Mesenchymal stem cell (in vitro differentiated cells and primary cell): ENCODE results near the gene MAP3K20.
A peak's percentile ranks its signal among the peaks of the same experiment; 100 is the strongest.
"Not testable (repeated sequence)": the region's sequence is repeated elsewhere in the genome, so short reads cannot be mapped to it uniquely, and the experiment has no call there.

Experiments
- DNase-seq: peaks from one replicate; pipeline ENCODE4 v3.0.0-alpha.2; 2013
- H2AFZ ChIP-seq: one replicate; pipeline ENCODE4 v1.6.1; 2013; ENCODE audit warnings: low read depth, mild to moderate bottlenecking, control low read depth, inconsistent platforms, low read length, moderate library complexity
- H2AK5ac ChIP-seq: 2 replicates; pipeline ENCODE4 v1.6.1; 2013; ENCODE audit warnings: low read length, moderate library complexity, mild to moderate bottlenecking, inconsistent platforms; ENCODE audit not compliant: severe bottlenecking
- H2BK120ac ChIP-seq: one replicate; pipeline ENCODE4 v1.6.1; 2013; ENCODE audit warnings: low read depth, mild to moderate bottlenecking, inconsistent platforms, low read length, moderate library complexity
- H2BK12ac ChIP-seq, 2 experiments: one replicate each; pipeline ENCODE4 v1.6.1; 2013; ENCODE audit warnings: inconsistent platforms in 2 of 2, low read length in 2 of 2, mild to moderate bottlenecking in 2 of 2, moderate library complexity in 2 of 2, control low read depth in 1 of 2
- H2BK15ac ChIP-seq: one replicate; pipeline ENCODE4 v1.6.1; 2013; ENCODE audit warnings: mild to moderate bottlenecking, low read depth, inconsistent platforms; ENCODE audit not compliant: poor library complexity, severe bottlenecking
- H2BK5ac ChIP-seq: 2 replicates; pipeline ENCODE4 v1.6.1; 2013; ENCODE audit warnings: low read depth, mild to moderate bottlenecking, low read length, control low read depth, inconsistent platforms; ENCODE audit not compliant: poor library complexity, severe bottlenecking
- H3K14ac ChIP-seq, 2 experiments: one replicate each; pipeline ENCODE4 v1.6.1; 2013; ENCODE audit warnings: inconsistent platforms in 2 of 2, low read length in 2 of 2, control low read depth in 1 of 2, mild to moderate bottlenecking in 1 of 2, moderate library complexity in 1 of 2
- H3K18ac ChIP-seq, 2 experiments: one replicate each; pipeline ENCODE4 v1.6.1; 2013; ENCODE audit warnings: inconsistent platforms in 2 of 2, low read length in 2 of 2, control low read depth in 1 of 2, low read depth in 1 of 2, mild to moderate bottlenecking in 1 of 2
- H3K23ac ChIP-seq, 2 experiments: one replicate each; pipeline ENCODE4 v1.6.1; 2013; ENCODE audit warnings: inconsistent platforms in 2 of 2, low read length in 2 of 2, mild to moderate bottlenecking in 2 of 2, moderate library complexity in 2 of 2, control low read depth in 1 of 2
- H3K27ac ChIP-seq: 2 replicates; pipeline ENCODE4 v1.5.1; 2013; ENCODE audit warnings: mild to moderate bottlenecking, moderate library complexity, low read length, control low read depth, inconsistent platforms; ENCODE audit not compliant: poor library complexity, severe bottlenecking
- H3K27me3 ChIP-seq, 2 experiments: 2 replicates each; pipeline versions ENCODE4 v1.6.1 to v1.7.0; 2013; ENCODE audit warnings: low read length in 2 of 2, mild to moderate bottlenecking in 2 of 2, moderate library complexity in 2 of 2, control low read depth in 1 of 2, inconsistent platforms in 1 of 2; ENCODE audit not compliant: control insufficient read depth in 1 of 2, insufficient read depth in 1 of 2
- H3K36me3 ChIP-seq, 2 experiments: 2 replicates each; pipeline versions ENCODE4 v1.6.1 to v1.7.0; 2013; ENCODE audit warnings: low read length in 2 of 2, control low read depth in 1 of 2, inconsistent platforms in 1 of 2, low read depth in 1 of 2, mild to moderate bottlenecking in 1 of 2; ENCODE audit not compliant: insufficient read depth in 2 of 2, control insufficient read depth in 1 of 2
- H3K4ac ChIP-seq, 2 experiments: one replicate each; pipeline ENCODE4 v1.6.1; 2013; ENCODE audit warnings: inconsistent platforms in 2 of 2, low read length in 2 of 2, mild to moderate bottlenecking in 2 of 2, moderate library complexity in 2 of 2, control low read depth in 1 of 2, low read depth in 1 of 2
- H3K4me1 ChIP-seq: 2 replicates; pipeline ENCODE4 v1.6.1; 2013; ENCODE audit warnings: low read depth, low read length, control low read depth; ENCODE audit not compliant: control insufficient read depth, insufficient read depth
- H3K4me2 ChIP-seq: 2 replicates; pipeline ENCODE4 v1.6.1; 2013; ENCODE audit warnings: low read length, mild to moderate bottlenecking, inconsistent platforms; ENCODE audit not compliant: poor library complexity, severe bottlenecking
- H3K4me3 ChIP-seq, 2 experiments: 2 replicates each; pipeline versions ENCODE4 v1.5.1 to v1.7.0; 2013; ENCODE audit warnings: low read length in 2 of 2, mild to moderate bottlenecking in 2 of 2, control low read depth in 1 of 2, low read depth in 1 of 2; ENCODE audit not compliant: insufficient read depth in 1 of 2
- H3K79me1 ChIP-seq: replicated peaks from 2 replicates; pipeline ENCODE4 v1.6.1; 2013; ENCODE audit warnings: mild to moderate bottlenecking, control low read depth, low read length, inconsistent platforms; ENCODE audit not compliant: poor library complexity, severe bottlenecking
- H3K9ac ChIP-seq: 2 replicates; pipeline ENCODE4 v1.7.0; 2013; ENCODE audit warnings: mild to moderate bottlenecking, low read length, moderate library complexity
- H3K9me3 ChIP-seq: 2 replicates; pipeline ENCODE4 v1.7.0; 2013; ENCODE audit warnings: mild to moderate bottlenecking, low read length; ENCODE audit not compliant: control insufficient read depth
- H4K8ac ChIP-seq: one replicate; pipeline ENCODE4 v1.6.1; 2013; ENCODE audit warnings: inconsistent platforms, mild to moderate bottlenecking, low read length, moderate library complexity
- H4K91ac ChIP-seq: one replicate; pipeline ENCODE4 v1.6.1; 2013; ENCODE audit warnings: mild to moderate bottlenecking, low read length, inconsistent platforms
- WGBS: methylation state at CpG from one replicate; pipeline ENCODE4 v1.1.7; 2013; ENCODE audit warnings: mixed read lengths; 5-methylcytosine and 5-hydroxymethylcytosine counted together

Gene MAP3K20

DNA sequence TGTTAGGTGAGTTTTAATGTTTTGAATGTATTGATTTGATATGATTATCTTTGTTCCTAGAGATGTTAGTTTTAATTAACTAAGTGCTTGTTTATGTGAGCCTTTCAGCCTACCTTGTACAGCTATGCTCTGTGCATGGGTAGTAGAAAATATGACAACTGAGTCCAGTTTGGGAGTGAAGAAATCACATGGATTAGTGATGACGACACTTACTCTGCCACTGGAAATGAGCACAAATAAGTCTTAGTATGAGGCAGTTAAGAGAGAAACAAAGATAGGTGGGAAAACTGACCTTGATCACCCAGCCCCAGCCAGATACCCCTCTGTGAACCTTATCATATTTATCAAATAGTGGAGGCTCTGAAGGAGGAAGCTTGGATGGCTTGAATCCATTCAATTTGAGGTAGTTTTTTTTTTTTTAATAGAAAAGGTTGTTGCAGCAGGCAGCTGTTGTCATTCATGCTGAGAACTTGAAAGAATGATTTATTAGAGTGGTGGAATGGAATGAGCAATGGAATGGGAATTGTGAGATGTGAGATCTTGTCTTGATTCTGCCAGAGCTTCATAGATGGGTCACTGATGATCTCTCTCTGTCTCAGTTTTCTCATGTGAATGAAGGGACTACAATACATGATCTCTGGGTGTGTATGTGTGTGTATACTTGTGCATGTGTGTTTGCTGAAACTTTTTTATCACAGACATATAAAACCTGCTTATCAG lies 96.4 kb downstream of the MAP3K20 start:
- no peak overlapping the region for H2BK12ac ChIP-seq
- WGBS = 100% methylated on average over 1 of the region's 1 CpG
- no peak overlapping the region for H4K91ac ChIP-seq

DNA sequence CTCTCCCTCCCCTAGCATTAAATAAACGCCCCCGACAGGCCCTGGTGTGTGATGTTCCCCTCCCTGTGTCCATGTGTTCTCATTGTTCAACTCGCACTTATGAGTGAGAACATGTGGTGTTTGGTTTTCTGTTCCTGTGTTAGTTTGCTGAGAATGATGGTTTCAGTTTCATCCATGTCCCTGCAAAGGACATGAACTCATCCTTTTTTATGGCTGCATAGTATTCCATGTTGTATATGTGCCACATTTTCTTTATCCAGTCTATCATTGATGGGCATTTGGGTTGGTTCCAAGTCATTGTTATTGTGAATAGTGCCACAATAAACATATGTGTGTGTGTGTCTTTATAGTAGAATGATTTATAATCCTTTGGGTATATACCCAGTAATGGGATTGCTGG lies 98.7 kb downstream of the MAP3K20 start:
- not testable (repeated sequence) for H3K18ac ChIP-seq, H3K4ac ChIP-seq, H4K8ac ChIP-seq, H3K36me3 ChIP-seq, H2AK5ac ChIP-seq, H2BK120ac ChIP-seq, H2BK12ac ChIP-seq, H2BK15ac ChIP-seq, H2AFZ ChIP-seq, H3K9ac ChIP-seq, H3K23ac ChIP-seq, H3K14ac ChIP-seq, H2BK5ac ChIP-seq, H3K27me3 ChIP-seq, H4K91ac ChIP-seq, H3K79me1 ChIP-seq, H3K4me3 ChIP-seq, H3K4me2 ChIP-seq, H3K4me1 ChIP-seq, DNase-seq, H3K9me3 ChIP-seq, H3K27ac ChIP-seq
- WGBS = 100% methylated on average over 3 of the region's 3 CpGs

More for the DNA sequence above, 96.4 kb downstream of the MAP3K20 start:
- no peaks in the 10 kb centered on the region for H3K27me3 ChIP-seq
- peak overlapping the region; percentile 44 for H3K27ac ChIP-seq
- H3K79me1 ChIP-seq = peaks cover 10% of the 10 kb centered on the region
- no peak overlapping the region for H2BK5ac ChIP-seq
- no peak overlapping the region for H2AK5ac ChIP-seq
- H3K23ac ChIP-seq = no peak overlapping the region
- H3K14ac ChIP-seq = no peak overlapping the region
- H3K4me1 ChIP-seq = peaks cover 1% of the 10 kb centered on the region
- H3K18ac ChIP-seq = no peak overlapping the region
- H2BK15ac ChIP-seq = no peak overlapping the region
- no peaks in the 10 kb centered on the region for H3K36me3 ChIP-seq
- DNase-seq = no peak
- no peak overlapping the region for H3K4me3 ChIP-seq
- H4K8ac ChIP-seq = no peak overlapping the region
- H3K9me3 ChIP-seq = no peaks in the 10 kb centered on the region
- no peak overlapping the region for H3K9ac ChIP-seq
- H3K4me2 ChIP-seq = no peak overlapping the region
- H2AFZ ChIP-seq = no peak overlapping the region
- H3K4ac ChIP-seq = no peak overlapping the region
- H2BK120ac ChIP-seq = no peak overlapping the region

DNA sequence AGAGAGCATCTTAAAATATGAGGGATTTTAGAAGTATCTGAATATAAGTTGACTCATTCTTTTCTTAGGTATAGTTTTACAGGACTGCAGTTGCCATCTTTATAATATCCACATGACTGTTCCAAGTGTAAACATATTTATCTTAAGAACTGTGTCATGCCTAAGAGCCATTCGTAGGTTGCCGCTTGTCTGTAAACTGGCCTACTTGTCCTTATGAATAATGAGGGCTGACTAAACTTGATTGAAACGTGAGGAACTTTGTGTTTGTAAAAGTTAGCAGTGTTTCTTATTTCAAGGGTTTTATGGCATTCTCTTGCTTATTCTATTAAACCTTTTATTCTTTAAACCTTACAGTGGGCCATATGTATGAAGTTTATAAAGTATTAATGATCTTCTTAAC lies 99.6 kb downstream of the MAP3K20 start:
- Histone ChIP-seq H2BK120ac (no peak overlapping the region), H3K4ac (no peak overlapping the region), H4K91ac (no peak overlapping the region), H2BK15ac (no peak overlapping the region), H2BK5ac (no peak overlapping the region), H3K9me3 (no peaks in the 10 kb centered on the region), H3K18ac (no peak overlapping the region), H4K8ac (no peak overlapping the region), H3K4me3 (no peak overlapping the region), H3K4me1 (peaks cover 1% of the 10 kb centered on the region), H2BK12ac (no peak overlapping the region), H2AK5ac (no peak overlapping the region), H3K36me3 (no peaks in the 10 kb centered on the region), H3K9ac (no peak overlapping the region), H3K27ac (no peak overlapping the region), H3K79me1 (peaks cover 11% of the 10 kb centered on the region), H3K23ac (no peak overlapping the region), H2AFZ (no peak overlapping the region), H3K14ac (no peak overlapping the region), H3K4me2 (no peak overlapping the region), H3K27me3 (no peaks in the 10 kb centered on the region)
- WGBS = 4% methylated on average over 2 of the region's 3 CpGs
- DNase-seq = peak; percentile 79

DNA sequence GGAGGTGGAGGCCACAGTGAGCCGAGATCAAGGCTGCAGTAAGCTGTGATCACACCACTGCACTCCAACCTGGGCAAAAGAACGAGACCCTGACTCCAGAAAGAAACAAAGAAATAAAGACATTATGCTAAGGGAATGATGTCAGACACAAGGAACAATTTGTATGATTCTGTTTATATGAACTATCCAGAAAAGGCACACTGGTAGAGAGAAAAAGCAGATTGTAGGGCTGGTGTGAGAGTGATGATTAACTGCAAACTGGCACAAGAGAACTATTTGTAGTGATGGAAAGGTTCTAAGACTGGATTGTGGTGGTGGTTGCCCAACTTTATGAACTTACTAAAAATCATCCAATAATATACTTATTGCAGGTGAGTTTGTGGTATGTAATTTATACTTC lies 106.3 kb downstream of the MAP3K20 start:
- no peak overlapping the region for H4K8ac ChIP-seq
- H3K4me2 ChIP-seq = no peak overlapping the region
- H3K18ac ChIP-seq = no peak overlapping the region
- H3K36me3 ChIP-seq = peaks cover 0 to 2% of the 10 kb centered on the region in 2 experiments
- no peak overlapping the region for H3K9ac ChIP-seq
- DNase-seq = no peak
- no peak overlapping the region for H3K14ac ChIP-seq
- peaks cover 2% of the 10 kb centered on the region for H3K4me1 ChIP-seq
- H4K91ac ChIP-seq = no peak overlapping the region
- H2BK12ac ChIP-seq = no peak overlapping the region
- no peak overlapping the region for H2AFZ ChIP-seq
- H3K23ac ChIP-seq = no peak overlapping the region
- WGBS = 100% methylated on average over 1 of the region's 2 CpGs
- no peak overlapping the region for H3K4ac ChIP-seq
- no peaks in the 10 kb centered on the region for H3K27me3 ChIP-seq
- H2BK120ac ChIP-seq = no peak overlapping the region
- H2AK5ac ChIP-seq = no peak overlapping the region
- no peak overlapping the region for H2BK5ac ChIP-seq
- H3K9me3 ChIP-seq = no peaks in the 10 kb centered on the region
- no peak overlapping the region for H2BK15ac ChIP-seq
- peaks cover 16% of the 10 kb centered on the region for H3K79me1 ChIP-seq
- H3K4me3 ChIP-seq = no peak overlapping the region
- no peak overlapping the region for H3K27ac ChIP-seq
